ENCODE data around the gene TAS2R41. TPM values are rescaled to one million over a fixed set of nuclear protein-coding genes. Genes with fewer than 3 reads are reported as not detected.
"Not testable (repeated sequence)": the region's sequence is repeated elsewhere in the genome, so short reads cannot be mapped to it uniquely, and the experiment has no call there.

TAS2R41 gene
- total RNA-seq, 1 experiment from 2014 or later = not detected

GRCh38 chr7:143518941-143519340, 41.3 kb downstream of the TAS2R41 start:
- Histone ChIP-seq H3K79me2 (ENCODE audit: low read length) (no peaks in the 10 kb centered on the region), H3K27me3 (ENCODE audit: low read length) (no peaks in the 10 kb centered on the region), H3K9me2 (replicated peaks; ENCODE audit: low read length) (no peaks in the 10 kb centered on the region), H3F3A (ENCODE audit: low read length, unreplicated experiment) (no peaks in the 10 kb centered on the region), H3K9me3 (ENCODE audit: low read length) (no peaks in the 10 kb centered on the region), H4K20me1 (ENCODE audit: low read length) (no peaks in the 10 kb centered on the region), H3K4me2 (ENCODE audit: low read length) (no peak overlapping the region), H3K36me3 (ENCODE audit: low read depth, low read length) (no peaks in the 10 kb centered on the region), H3K4me1 (ENCODE audit: insufficient read depth, low read length) (no peaks in the 10 kb centered on the region), H3K27ac (ENCODE audit: low read length) (no peak overlapping the region), H3K9ac (ENCODE audit: low read length) (no peak overlapping the region), H2AFZ (ENCODE audit: low read length) (no peak overlapping the region), H3K4me3 (ENCODE audit: low read length) (no peak overlapping the region)
- no peak for DNase-seq
- no TSS peak for BruUV-seq (replicated peaks)
- TF ChIP-seq CTCF (conservative IDR thresholded peaks at IDR 0.05; ENCODE audit: low read depth, low read length) (no peak), EZH2 (IDR thresholded peaks at IDR 0.05; ENCODE audit: low read length, unreplicated experiment) (no peak), EZH2phosphoT487 (IDR thresholded peaks at IDR 0.05; ENCODE audit: borderline replicate concordance, low read length) (no peak)
- intact Hi-C loops (cut with micrococcal nuclease) = no loop called here
- ChIA-PET POLR2A (ENCODE audit: unreplicated experiment) (no interaction called here), CTCF (no interaction called here)
- no peak for ATAC-seq

DNA sequence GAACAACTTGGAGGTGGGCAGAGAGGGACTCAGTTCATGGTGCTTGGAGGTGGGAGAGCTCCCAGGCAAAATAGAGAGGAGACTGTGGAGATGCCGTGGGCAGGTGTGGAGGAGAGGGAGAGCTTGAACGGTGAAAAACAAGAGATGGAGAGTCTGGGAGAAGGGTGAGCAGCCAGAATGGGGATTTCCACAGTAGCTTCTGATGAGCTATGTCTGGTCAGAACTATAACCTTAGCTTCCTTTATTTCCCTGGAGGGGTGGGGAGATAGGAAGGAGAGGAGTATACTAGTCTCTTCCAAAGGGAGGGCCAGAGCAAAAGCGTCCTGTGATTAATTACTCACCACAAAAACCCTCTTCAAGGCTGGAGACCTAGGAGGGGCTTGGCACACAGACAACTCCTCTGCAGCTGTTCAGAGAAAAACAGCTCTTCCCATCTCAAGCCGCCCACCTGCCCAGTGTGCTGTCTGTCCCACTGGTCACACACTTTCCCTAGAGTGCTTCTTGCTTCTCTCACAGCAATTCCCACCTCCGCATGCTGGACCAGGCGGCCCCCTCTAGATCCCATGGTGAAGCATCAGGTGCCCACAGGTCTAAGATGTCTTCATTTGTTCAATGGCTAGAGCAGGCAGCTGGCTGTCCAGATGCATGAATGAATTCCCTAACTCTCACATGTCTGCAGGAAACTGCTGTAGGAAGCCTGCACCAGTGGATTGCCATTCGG, 41.9 kb downstream of the TAS2R41 start:
- H3K9ac ChIP-seq (ENCODE audit: low read length) = no peak overlapping the region
- ChIA-PET CTCF (interaction anchor here (0.6 kb wide), 1 partner anchor 14 kb away, joined by 4 read pairs; no protein-coding TSS in a partner anchor), POLR2A (ENCODE audit: unreplicated experiment) (no interaction called here)
- no peaks in the 10 kb centered on the region for H3K9me3 ChIP-seq (ENCODE audit: low read length)
- peak; percentile 12 for DNase-seq
- no peaks in the 10 kb centered on the region for H3K27me3 ChIP-seq (ENCODE audit: low read length)
- H3K79me2 ChIP-seq (ENCODE audit: low read length) = no peaks in the 10 kb centered on the region
- TF ChIP-seq EZH2 (IDR thresholded peaks at IDR 0.05; ENCODE audit: low read length, unreplicated experiment) = no peak
- TF ChIP-seq EZH2phosphoT487 (IDR thresholded peaks at IDR 0.05; ENCODE audit: borderline replicate concordance, low read length) = no peak
- no peak for TF ChIP-seq CTCF (conservative IDR thresholded peaks at IDR 0.05; ENCODE audit: low read depth, low read length)
- H3K9me2 ChIP-seq (replicated peaks; ENCODE audit: low read length) = no peaks in the 10 kb centered on the region
- H3K27ac ChIP-seq (ENCODE audit: low read length) = no peak overlapping the region
- no TSS peak for BruUV-seq (replicated peaks)
- ATAC-seq = no peak; the same call in 1 of the 2 replicates
- no peaks in the 10 kb centered on the region for H4K20me1 ChIP-seq (ENCODE audit: low read length)
- H3K4me1 ChIP-seq (ENCODE audit: insufficient read depth, low read length) = no peaks in the 10 kb centered on the region
- H3K36me3 ChIP-seq (ENCODE audit: low read depth, low read length) = no peaks in the 10 kb centered on the region
- no peaks in the 10 kb centered on the region for H3F3A ChIP-seq (ENCODE audit: low read length, unreplicated experiment)
- no peak overlapping the region for H3K4me2 ChIP-seq (ENCODE audit: low read length)
- H2AFZ ChIP-seq (ENCODE audit: low read length) = no peak overlapping the region
- H3K4me3 ChIP-seq (ENCODE audit: low read length) = no peak overlapping the region
- intact Hi-C loops (cut with micrococcal nuclease) = no loop called here

DNA sequence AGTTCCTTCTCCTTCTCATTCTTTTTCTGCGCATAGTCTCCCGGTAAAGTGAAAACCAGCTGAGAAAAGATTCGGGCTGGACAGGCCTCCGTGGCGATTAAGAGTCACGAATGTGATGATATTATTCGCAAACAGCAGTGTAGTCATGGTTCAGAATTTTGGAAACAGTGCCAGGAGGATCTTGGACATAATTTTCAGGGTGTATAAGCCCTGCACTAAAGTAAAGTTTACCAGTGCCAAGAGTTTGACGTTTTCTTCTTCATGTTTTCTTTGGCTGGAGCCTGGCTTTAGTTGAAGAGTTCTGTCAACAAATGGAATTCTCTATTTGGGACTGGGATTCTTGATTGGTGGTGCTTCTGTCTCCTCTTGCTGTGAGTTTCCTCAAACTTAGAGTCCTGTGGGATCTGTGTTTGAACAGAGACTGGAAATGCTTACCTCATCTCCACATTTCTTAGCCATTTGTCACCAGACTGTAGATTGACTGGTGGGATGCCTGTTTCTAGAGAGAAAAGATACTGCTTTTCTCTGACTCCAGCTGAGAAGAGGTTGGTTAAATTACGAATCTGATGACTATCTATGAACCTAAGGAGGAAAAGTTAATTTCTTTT, 44.7 kb downstream of the TAS2R41 start:
- H3K9me3 ChIP-seq (ENCODE audit: low read length); H3K4me3 ChIP-seq (ENCODE audit: low read length); H2AFZ ChIP-seq (ENCODE audit: low read length); H3K4me1 ChIP-seq (ENCODE audit: insufficient read depth, low read length); H3K27ac ChIP-seq (ENCODE audit: low read length); H3K27me3 ChIP-seq (ENCODE audit: low read length); H4K20me1 ChIP-seq (ENCODE audit: low read length); H3F3A ChIP-seq (ENCODE audit: low read length, unreplicated experiment); DNase-seq; intact Hi-C loops (cut with micrococcal nuclease); POLR2A ChIA-PET (ENCODE audit: unreplicated experiment); H3K9ac ChIP-seq (ENCODE audit: low read length); CTCF ChIA-PET; H3K79me2 ChIP-seq (ENCODE audit: low read length); H3K36me3 ChIP-seq (ENCODE audit: low read depth, low read length); H3K9me2 ChIP-seq (replicated peaks; ENCODE audit: low read length); BruUV-seq (replicated peaks); H3K4me2 ChIP-seq (ENCODE audit: low read length): not testable (repeated sequence)
- peak; percentile 97 for ATAC-seq

Other genes starting within 250 kb of the TAS2R41 start
- gene GSTK1, start 214.4 kb upstream of the TAS2R41 start, total RNA-seq (2014; rRNA removed) = 111 and 117 TPM in 2 replicates
- 5.2 and 6.2 TPM in 2 replicates for gene TMEM139, start 192.9 kb upstream of the TAS2R41 start, total RNA-seq (2014; rRNA removed)
- 25.1 and 26.4 TPM in 2 replicates for gene CASP2, start 189.5 kb upstream of the TAS2R41 start, total RNA-seq (2014; rRNA removed)
- gene CLCN1, start 161.8 kb upstream of the TAS2R41 start, total RNA-seq (2014; rRNA removed) = 0.55 and 0.69 TPM in 2 replicates
- gene FAM131B, start 115.2 kb upstream of the TAS2R41 start, total RNA-seq (2014; rRNA removed) = 6.9 and 7.7 TPM in 2 replicates
- gene ZYX, start 96.5 kb upstream of the TAS2R41 start, total RNA-seq (2014; rRNA removed) = 103 and 108 TPM in 2 replicates
- gene EPHA1, start 69.0 kb upstream of the TAS2R41 start, total RNA-seq (2014; rRNA removed) = 43.9 and 46.4 TPM in 2 replicates
- gene TAS2R60, start 34.4 kb upstream of the TAS2R41 start, total RNA-seq (2014; rRNA removed) = not detected in 2 replicates
- 0.29 and 1.3 TPM in 2 replicates for gene CTAGE15, start 93.9 kb downstream of the TAS2R41 start, total RNA-seq (2014; rRNA removed)
- 7.9 and 9.7 TPM in 2 replicates for gene TCAF2, start 143.1 kb downstream of the TAS2R41 start, total RNA-seq (2014; rRNA removed)